K562 (cell line): ENCODE results near the gene MVD. TPM values are rescaled to one million over a fixed set of nuclear protein-coding genes. Genes with fewer than 3 reads are reported as not detected.

Source experiments
- ATAC-seq: fragments of 200-7000 bp; cut with Tn5 transposase; 3 replicates; pipeline ENCODE4 v1.9.1; 2020; ENCODE audit warnings: moderate library complexity
- BruUV-seq: library from RNA; stranded (reverse); fragments of 400-500 nt; replicated peaks from 2 replicates; lab custom pipeline; 2021; lab: Mats Ljungman, UMichigan
- CTCF ChIA-PET: fragments of 300-600 bp; formaldehyde crosslinking; extraction: SDS; loops from one replicate; lab custom pipeline; 2021; ENCODE audit warnings: low intra/inter-chr PET ratio; lab: Yijun Ruan, JAX
- POLR2A ChIA-PET: fragments of 300-600, 350-650 bp; sonication (Branson Sonifier 250); formaldehyde crosslinking; extraction: SDS; loops from one replicate; lab custom pipeline; 2021; ENCODE audit warnings: antibody characterized with exemption, inconsistent platforms; lab: Yijun Ruan, JAX
- DNase-seq, 4 experiments: peaks; one replicate each; pipeline versions ENCODE4 v3.0.0 to v3.0.0-alpha.2; 2011 to 2018; ENCODE audit warnings: low spot score in 3 of 4, mixed read lengths in 3 of 4; ENCODE audit errors: extremely low read depth in 1 of 4
- FAIRE-seq: peaks from 2 replicates; lab custom pipeline; 2011; peaks lifted over from hg19 to GRCh38; lab: Jason Lieb, UNC
- H2AFZ ChIP-seq: 2 replicates; pipeline ENCODE4 v1.6.0; 2011; ENCODE audit warnings: low read depth, low read length, control low read depth, inconsistent platforms
- H3K27ac ChIP-seq: fragments of 200-600 bp; 3 replicates; pipeline ENCODE4 v1.8.0; 2011; ENCODE audit warnings: low read depth, mild to moderate bottlenecking, control low read depth, inconsistent platforms, low read length, moderate library complexity, mixed read lengths; ENCODE audit errors: extremely low read depth
- H3K27me3 ChIP-seq, 2 experiments: fragments of 300-600 bp in 1 of 2; 2 replicates in 1 of 2; 3 replicates in 1 of 2; pipeline versions ENCODE4 v1.6.0 to v1.8.0; 2011; ENCODE audit warnings: inconsistent platforms in 2 of 2, low read length in 2 of 2, mild to moderate bottlenecking in 1 of 2, mixed read lengths in 1 of 2, moderate library complexity in 1 of 2; ENCODE audit not compliant: control insufficient read depth in 2 of 2, insufficient read depth in 2 of 2
- H3K36me3 ChIP-seq: fragments of 300-600 bp; 3 replicates; pipeline ENCODE4 v1.8.0; 2011; ENCODE audit warnings: mild to moderate bottlenecking, low read length, inconsistent platforms; ENCODE audit not compliant: control insufficient read depth, insufficient read depth
- H3K4me1 ChIP-seq, 2 experiments: fragments of 200-600 bp in 1 of 2; replicated peaks in 1 of 2; 2 replicates in 1 of 2; 3 replicates in 1 of 2; pipeline versions ENCODE4 v1.5.1 to v1.8.0; 2011; ENCODE audit warnings: inconsistent platforms in 2 of 2, low read length in 2 of 2, mild to moderate bottlenecking in 1 of 2, mixed read lengths in 1 of 2, moderate library complexity in 1 of 2; ENCODE audit not compliant: control insufficient read depth in 2 of 2, insufficient read depth in 2 of 2
- H3K4me2 ChIP-seq: 2 replicates; pipeline ENCODE4 v1.6.1; 2011; ENCODE audit warnings: low read length, control low read depth, inconsistent platforms, mixed read lengths; ENCODE audit not compliant: insufficient read depth
- H3K4me3 ChIP-seq: fragments of 200-600 bp; sonication (generic), shearing (Covaris generic); 2 replicates; pipeline ENCODE4 v1.5.1; 2016; ENCODE audit warnings: control low read depth, inconsistent platforms
- H3K79me2 ChIP-seq: fragments of 200-600 bp; 3 replicates; pipeline ENCODE4 v1.8.0; 2011; ENCODE audit warnings: low read length, inconsistent platforms; ENCODE audit not compliant: control insufficient read depth, insufficient read depth
- H3K9ac ChIP-seq, 2 experiments: 2 replicates each; pipeline versions ENCODE4 v1.6.0 to v1.6.1; 2011; ENCODE audit warnings: low read depth in 2 of 2, low read length in 2 of 2, control low read depth in 1 of 2, inconsistent platforms in 1 of 2, mild to moderate bottlenecking in 1 of 2, mixed read lengths in 1 of 2; ENCODE audit not compliant: insufficient read depth in 1 of 2
- H3K9me1 ChIP-seq: one replicate; pipeline ENCODE4 v1.6.0; 2011; ENCODE audit warnings: inconsistent platforms, mild to moderate bottlenecking, low read length, moderate library complexity; ENCODE audit not compliant: control insufficient read depth, insufficient read depth
- H3K9me3 ChIP-seq: replicated peaks from 2 replicates; pipeline ENCODE4 v1.5.1; 2011; ENCODE audit warnings: low read depth, low read length, inconsistent platforms; ENCODE audit not compliant: control insufficient read depth, insufficient read depth
- H4K20me1 ChIP-seq: replicated peaks from 2 replicates; pipeline ENCODE4 v1.6.1; 2011; ENCODE audit warnings: low read length, inconsistent platforms, mixed read lengths; ENCODE audit not compliant: control insufficient read depth, insufficient read depth
- ARID1B ChIP-seq: fragments of 450-650 bp; IDR thresholded peaks from 2 replicates; pipeline ENCODE4 v1.6.1; 2016; ENCODE audit warnings: antibody characterized with exemption, mild to moderate bottlenecking, inconsistent platforms
- ASH1L ChIP-seq: fragments of 450-650 bp; IDR thresholded peaks from 2 replicates; pipeline ENCODE4 v1.6.1; 2018; ENCODE audit warnings: borderline replicate concordance, mild to moderate bottlenecking, low read depth; ENCODE audit not compliant: partially characterized antibody
- FOSL1 ChIP-seq: fragments of 200-800 bp; sonication (Bioruptor generic); conservative IDR thresholded peaks from 2 replicates; pipeline ENCODE4 v1.6.1; 2016; ENCODE audit warnings: missing genetic modification characterization, missing compliant biosample characterization
- LEF1 ChIP-seq: fragments of 450-650 bp; IDR thresholded peaks from 2 replicates; pipeline ENCODE4 v1.6.1; 2016; ENCODE audit warnings: mild to moderate bottlenecking
- RBM34 ChIP-seq: fragments of 200-400 bp; formaldehyde crosslinking; IDR thresholded peaks from 2 replicates; pipeline ENCODE4 v1.6.1; 2018; ENCODE audit warnings: low read length, borderline replicate concordance; ENCODE audit not compliant: insufficient read depth
- SPI1 ChIP-seq: IDR thresholded peaks from 2 replicates; pipeline ENCODE4 v1.6.1; 2011; ENCODE audit warnings: low read depth, low read length, control low read depth, borderline replicate concordance
- U2AF1 ChIP-seq: fragments of 200-400 bp; formaldehyde crosslinking; optimal IDR thresholded peaks from 2 replicates; pipeline ENCODE3; 2017; ENCODE audit warnings: mild to moderate bottlenecking, low read depth, low read length, moderate library complexity
- XRCC3 ChIP-seq: fragments of 450-650 bp; IDR thresholded peaks from 2 replicates; pipeline ENCODE4 v1.6.1; 2017; ENCODE audit warnings: mild to moderate bottlenecking, moderate library complexity
- ZC3H4 ChIP-seq: sonication (generic); formaldehyde crosslinking; IDR thresholded peaks from 2 replicates; pipeline ENCODE4 v1.9.0; 2021; ENCODE audit warnings: missing genetic modification reagents, borderline replicate concordance
- ZNF274 ChIP-seq: IDR thresholded peaks from 2 replicates; pipeline ENCODE4 v1.6.1; 2011; ENCODE audit warnings: low read depth, mild to moderate bottlenecking, low read length, moderate library complexity, borderline replicate concordance
- WGBS: fragments of 100-300 bp; shearing (Covaris generic); methylation state at CpG from one replicate; pipeline ENCODE4 v1.1.6; 2016; ENCODE audit warnings: low coverage, mixed read lengths; ENCODE audit not compliant: insufficient coverage; ENCODE audit errors: missing lambda C conversion rate; 5-methylcytosine and 5-hydroxymethylcytosine counted together
- in situ Hi-C: fragments of 300-500 bp; cut with MboI; formaldehyde crosslinking; loops from 4 replicates; pipeline ENCODE4 v1.15.0; 2018; ENCODE audit warnings: inconsistent platforms, mixed read lengths
- intact Hi-C: fragments of 100-400 bp; cut with micrococcal nuclease; formaldehyde crosslinking; loops from 2 replicates; pipeline ENCODE4 v1.14.2; 2022
- polyA plus RNA-seq, 8 experiments: library from polyadenylated mRNA; depleted of rRNA in 4 of 8; stranded (reverse) in 5 of 8; unstranded in 3 of 8; fragments of >200 nt; fragmentation: Nextera tagmentation in 2 of 8; fragmentation: Illumina TruSeq in 1 of 8; extraction: Ambion mirVana in 2 of 8; extraction: Trizol in 1 of 8; gene quantifications; 2 replicates each; pipeline versions ENCODE4 v1.2.1 to v1.2.3, GENCODE V29; 2011 to 2014; ENCODE audit warnings: inconsistent platforms in 1 of 8, missing spikeins in 1 of 8
- total RNA-seq, 7 experiments: library from RNA; depleted of rRNA in 6 of 7; stranded (reverse); fragments of >200 nt in 6 of 7; fragmentation: Illumina TruSeq in 2 of 7; extraction: Trizol in 2 of 7; gene quantifications; 2 replicates each; pipeline versions ENCODE4 v1.2.1 to v1.2.3, GENCODE V29; 2011 to 2021; ENCODE audit warnings: low replicate concordance in 1 of 7
- TF ChIP-seq, protein P1 (sequence below): fragments of 250-450 bp; sonication (Bioruptor Pico); IDR thresholded peaks from 2 replicates; pipeline ENCODE4 v1.5.0; 2021; ENCODE audit warnings: mild to moderate bottlenecking, moderate library complexity
- TF ChIP-seq, protein P2 (sequence below), 2 experiments: fragments of 250-450 bp in 1 of 2; fragments of 450-650 bp in 1 of 2; sonication (Bioruptor Pico) in 1 of 2; IDR thresholded peaks; 2 replicates each; pipeline versions ENCODE4 v1.6.1 to v1.8.0; 2016 to 2021; ENCODE audit warnings: mild to moderate bottlenecking in 2 of 2, moderate library complexity in 2 of 2, missing compliant biosample characterization in 1 of 2, missing genetic modification characterization in 1 of 2
- TF ChIP-seq, protein P3 (sequence below): fragments of 250-450 bp; sonication (Bioruptor Pico); IDR thresholded peaks from 2 replicates; pipeline ENCODE4 v1.5.0; 2020; ENCODE audit warnings: mild to moderate bottlenecking, borderline replicate concordance

The MVD gene
- total and polyA plus RNA-seq, 9 of the 15 experiments (the other 6 are each of a cell fraction or from before 2014, with no cell fraction given) = 12.2 to 141 (median 45.3) TPM

DNA sequence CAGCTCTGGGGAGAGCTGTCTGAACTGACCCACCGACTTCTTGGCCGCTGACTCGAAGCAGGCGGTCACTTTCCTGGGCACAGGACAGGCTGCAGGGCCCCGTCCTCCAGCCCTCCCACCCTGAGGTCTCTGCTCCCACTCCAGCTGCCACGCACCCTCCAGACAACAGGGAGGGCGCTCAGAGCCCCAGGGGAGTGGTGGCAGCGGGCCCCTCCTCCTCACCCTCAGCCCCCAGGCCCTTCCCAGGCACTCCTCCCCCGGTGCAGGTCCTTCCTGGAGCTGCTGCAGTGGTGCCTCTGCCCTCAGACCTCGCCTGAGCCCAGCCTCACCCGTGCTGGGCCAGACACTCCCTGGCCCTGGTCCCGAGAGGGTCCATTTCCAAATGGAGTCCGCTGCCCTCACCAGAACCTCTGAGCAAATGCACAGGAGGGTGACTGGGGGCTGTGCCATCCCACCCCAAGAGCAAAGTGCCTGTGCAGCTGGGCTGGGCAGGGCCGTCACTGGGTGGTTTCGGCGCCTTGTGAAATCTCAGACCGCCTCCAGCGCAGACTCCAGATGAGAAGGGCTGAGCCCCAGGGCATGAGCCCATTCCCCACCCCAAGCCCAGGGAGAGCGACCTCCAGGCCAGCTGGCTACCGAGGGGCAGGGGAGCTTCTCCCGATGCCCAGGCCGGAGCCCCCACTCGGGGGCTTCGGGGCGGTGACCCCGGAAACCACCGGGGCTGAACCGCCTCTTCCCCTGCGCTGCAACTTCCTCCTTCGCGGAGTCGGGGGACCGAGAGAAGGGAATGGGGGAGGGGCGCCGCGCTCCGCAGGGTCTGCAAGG is 12.8 kb downstream of the MVD start:
- in situ Hi-C loops = no loop called here
- Histone ChIP-seq H2AFZ (peak overlapping the region; percentile 0), H3K9ac (peak overlapping the region; percentile 73 to 97), H3K27ac (peak overlapping the region; percentile 95), H3K4me2 (peak overlapping the region; percentile 92), H3K36me3 (peaks cover 61% of the 10 kb centered on the region; the same call in 2 of the 3 replicates), H3K4me1 (peaks cover 11 to 92% of the 10 kb centered on the region in 2 experiments; a peak in 4 of 5 replicates), H4K20me1 (peaks cover 3% of the 10 kb centered on the region; the same call in 1 of the 2 replicates), H3K9me1 (no peaks in the 10 kb centered on the region), H3K79me2 (peaks cover 33% of the 10 kb centered on the region), H3K4me3 (peak overlapping the region; percentile 84), H3K27me3 (no peaks in the 10 kb centered on the region), H3K9me3 (no peaks in the 10 kb centered on the region)
- 13% methylated on average over 30 of the region's 37 CpGs for WGBS
- TSS peak; percentile 72 for BruUV-seq
- FAIRE-seq = no peak
- ChIA-PET CTCF (no interaction called here), POLR2A (interaction anchor here (0.5 to 2.7 kb wide), 4 partner anchors 11 to 670 kb away, joined by 3 to 13 read pairs (median 5); no protein-coding TSS in a partner anchor)
- peak; percentile 44 for ATAC-seq
- intact Hi-C loops = no loop called here
- peak; percentile 55 to 73 (median 68) for DNase-seq
- TF ChIP-seq ASH1L (no peak), ZNF274 (0 out of 2 replicates have a peak, but pooled peaks have one; percentile 24), FOSL1 (tag) (no peak), ZC3H4 (peak; percentile 35; the same call in 1 of the 2 replicates), U2AF1 (no peak), RBM34 (no peak), XRCC3 (no peak), SPI1 (peak; percentile 64), ARID1B (no peak), LEF1 (no peak)
- TF ChIP-seq, protein P1, sequence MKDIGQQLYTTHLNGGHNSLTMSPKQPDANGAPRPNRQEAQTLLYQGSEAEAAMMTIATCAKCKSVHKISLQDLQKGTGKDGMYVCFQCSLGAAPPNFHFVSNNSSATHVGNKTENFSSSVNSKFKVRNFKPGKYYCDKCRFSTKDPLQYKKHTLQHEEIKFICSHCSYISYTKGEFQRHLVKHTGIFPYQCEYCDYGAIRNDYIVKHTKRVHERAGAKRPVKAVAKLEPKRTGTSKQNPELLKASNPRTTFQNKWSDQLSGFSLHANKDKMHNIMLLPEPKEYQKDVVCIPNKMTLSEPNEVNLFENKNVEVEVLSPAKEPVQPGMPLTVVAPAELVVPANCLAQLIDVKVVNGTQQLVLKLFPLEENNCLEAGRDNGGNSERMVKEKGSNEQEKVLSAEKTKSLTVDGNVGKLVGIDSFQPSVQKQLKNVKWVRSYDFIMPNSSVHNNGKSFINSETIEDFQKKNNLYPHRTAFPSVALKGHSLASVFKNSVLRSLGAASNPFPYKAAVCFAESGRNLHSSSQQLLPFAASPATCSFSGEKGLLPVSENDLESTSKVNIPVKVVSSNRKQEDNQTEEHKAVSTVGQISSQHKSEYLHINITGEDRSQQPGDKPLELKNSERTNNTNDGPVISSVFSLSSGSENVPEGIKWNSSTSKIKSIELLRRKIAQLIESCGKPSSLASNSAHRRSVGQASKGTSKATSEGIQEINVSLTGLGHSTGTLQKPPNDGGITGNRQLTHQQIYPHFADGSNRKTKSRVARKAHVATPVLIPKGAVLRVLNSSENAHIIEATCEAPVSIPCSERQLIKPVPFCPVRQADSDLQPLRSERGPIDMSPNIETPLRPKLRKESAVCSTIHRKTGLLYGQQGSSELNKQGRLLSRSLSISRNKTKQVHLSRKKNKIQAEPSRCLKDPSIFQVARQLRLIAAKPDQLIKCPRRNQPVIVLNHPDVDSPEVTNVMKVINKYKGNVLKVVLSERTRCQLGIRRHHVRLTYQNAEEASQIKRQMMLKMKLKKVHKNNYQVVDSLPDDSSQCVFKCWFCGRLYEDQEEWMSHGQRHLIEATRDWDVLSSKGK (CRISPR knock-in tag) = no peak
- TF ChIP-seq, protein P2, sequence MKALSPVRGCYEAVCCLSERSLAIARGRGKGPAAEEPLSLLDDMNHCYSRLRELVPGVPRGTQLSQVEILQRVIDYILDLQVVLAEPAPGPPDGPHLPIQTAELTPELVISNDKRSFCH (CRISPR knock-in tag; IDR thresholded peaks at IDR 0.05) = no peak
- TF ChIP-seq, protein P2 (tag; IDR thresholded peaks at IDR 0.05) = no peak
- TF ChIP-seq, protein P3, sequence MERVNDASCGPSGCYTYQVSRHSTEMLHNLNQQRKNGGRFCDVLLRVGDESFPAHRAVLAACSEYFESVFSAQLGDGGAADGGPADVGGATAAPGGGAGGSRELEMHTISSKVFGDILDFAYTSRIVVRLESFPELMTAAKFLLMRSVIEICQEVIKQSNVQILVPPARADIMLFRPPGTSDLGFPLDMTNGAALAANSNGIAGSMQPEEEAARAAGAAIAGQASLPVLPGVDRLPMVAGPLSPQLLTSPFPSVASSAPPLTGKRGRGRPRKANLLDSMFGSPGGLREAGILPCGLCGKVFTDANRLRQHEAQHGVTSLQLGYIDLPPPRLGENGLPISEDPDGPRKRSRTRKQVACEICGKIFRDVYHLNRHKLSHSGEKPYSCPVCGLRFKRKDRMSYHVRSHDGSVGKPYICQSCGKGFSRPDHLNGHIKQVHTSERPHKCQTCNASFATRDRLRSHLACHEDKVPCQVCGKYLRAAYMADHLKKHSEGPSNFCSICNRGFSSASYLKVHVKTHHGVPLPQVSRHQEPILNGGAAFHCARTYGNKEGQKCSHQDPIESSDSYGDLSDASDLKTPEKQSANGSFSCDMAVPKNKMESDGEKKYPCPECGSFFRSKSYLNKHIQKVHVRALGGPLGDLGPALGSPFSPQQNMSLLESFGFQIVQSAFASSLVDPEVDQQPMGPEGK (CRISPR knock-in tag) = no peak
